Left lung (tissue), 10 donors: ENCODE data around the gene HSPB1. TPM values are rescaled to one million over a fixed set of nuclear protein-coding genes. Genes with fewer than 3 reads are reported as not detected.

Source experiments
- ATAC-seq: fragments of 200-7000 bp; cut with Tn5 transposase; one replicate; pipeline ENCODE4 v1.9.1; 2020; ENCODE audit warnings: moderate library complexity
- DNase-seq, 4 donors: peaks; one replicate each; pipeline ENCODE4 v3.0.0-alpha.2; 2013 to 2020
- H3K27ac ChIP-seq, 2 donors: fragments of 200-600 bp; sonication (generic) in 1 of 2; one replicate each; pipeline versions ENCODE4 v1.5.0 to v1.8.0; 2020 to 2021
- H3K27me3 ChIP-seq, 2 donors: fragments of 200-600 bp; sonication (generic) in 1 of 2; one replicate each; pipeline versions ENCODE4 v1.5.0 to v1.8.0; 2020 to 2021
- H3K36me3 ChIP-seq, 2 donors: fragments of 200-600 bp; sonication (generic) in 1 of 2; one replicate each; pipeline versions ENCODE4 v1.5.0 to v1.8.0; 2020 to 2021
- H3K4me1 ChIP-seq, 2 donors: fragments of 200-600 bp; one replicate each; pipeline ENCODE4 v1.8.0; 2021
- H3K4me3 ChIP-seq, 2 donors: fragments of 200-600 bp; sonication (generic) in 1 of 2; one replicate each; pipeline versions ENCODE4 v1.5.0 to v1.8.0; 2020 to 2021; ENCODE audit warnings: mild to moderate bottlenecking in 1 of 2
- H3K9me3 ChIP-seq, 2 donors: fragments of 200-600 bp; sonication (generic) in 1 of 2; one replicate each; pipeline versions ENCODE4 v1.5.0 to v1.8.0; 2020 to 2021
- CTCF ChIP-seq, 2 donors: fragments of 200-600 bp; sonication (generic) in 1 of 2; IDR thresholded peaks; one replicate each; pipeline versions ENCODE4 v1.5.0 to v1.8.0; 2021; ENCODE audit warnings: antibody characterized with exemption in 2 of 2
- intact Hi-C, 2 donors: fragments of 100-400 bp; cut with DNase I; formaldehyde crosslinking; loops; one replicate each; pipeline versions ENCODE4 v1.11.2 to v1.14.2; 2022
- polyA plus RNA-seq, 6 donors: library from polyadenylated mRNA; unstranded; fragments of 120-200 nt; gene quantifications; one replicate each; pipeline ENCODE4 v1.2.1, GENCODE V29; 2013; ENCODE audit not compliant: insufficient read length in 6 of 6
- total RNA-seq, 2 donors: library from RNA; stranded (reverse); fragmentation: NEBNext Ultra II Directional; extraction: Animal tissue kit (Norgen Biotek cat#: 25700); gene quantifications; one replicate each; pipeline ENCODE4 v1.2.1, GENCODE V29; 2021
- donor health status: DM: no; HTN: yes; CAD: no.
- donor health status: DM: no; HTN: no; CAD: no.

Gene HSPB1
- total and polyA plus RNA-seq, 8 donors: 219 to 951 (median 306) TPM

GRCh38 chr7:76315364-76315763 is 12.9 kb downstream of the HSPB1 start:
- Histone ChIP-seq H3K27ac (no peak overlapping the region), H3K4me3 (no peak overlapping the region), H3K36me3 (no peaks in the 10 kb centered on the region), H3K9me3 (no peaks in the 10 kb centered on the region), H3K4me1 (peaks cover 0 to 18% of the 10 kb centered on the region in 2 donors), H3K27me3 (no peaks in the 10 kb centered on the region)
- DNase-seq: no peak
- ATAC-seq: no peak
- intact Hi-C loops: loop anchor here in 1 of 2 donors (2.0 to 10.0 kb wide), 2 partner anchors 25 to 141 kb away; no protein-coding TSS in a partner anchor
- TF ChIP-seq CTCF (IDR thresholded peaks at IDR 0.05): no peak

GRCh38 chr7:76316984-76317781 is 14.7 kb downstream of the HSPB1 start:
- H3K27ac ChIP-seq: peak overlapping the region; percentile 86 to 91
- H3K4me3 ChIP-seq: peak overlapping the region; percentile 54
- H3K4me1 ChIP-seq: peaks cover 0 to 18% of the 10 kb centered on the region in 2 donors
- peaks cover 0 to under 1% of the 10 kb centered on the region in 2 donors for H3K36me3 ChIP-seq
- H3K9me3 ChIP-seq: no peaks in the 10 kb centered on the region
- DNase-seq (peak in 1 of 4 donors; percentile 51), ATAC-seq (no peak)
- intact Hi-C loops: loop anchor here in 1 of 2 donors (10.0 kb wide), 1 partner anchor 142 kb away; no protein-coding TSS in a partner anchor
- H3K27me3 ChIP-seq: no peaks in the 10 kb centered on the region
- TF ChIP-seq CTCF (IDR thresholded peaks at IDR 0.05): no peak

GRCh38 chr7:76317782-76318487 is 15.5 kb downstream of the HSPB1 start:
- Histone ChIP-seq H3K27me3 (no peaks in the 10 kb centered on the region), H3K27ac (peak overlapping the region; percentile 86 to 91), H3K4me3 (peak overlapping the region; percentile 54), H3K4me1 (peaks cover 0 to 18% of the 10 kb centered on the region in 2 donors), H3K9me3 (no peaks in the 10 kb centered on the region), H3K36me3 (peaks cover 0 to 8% of the 10 kb centered on the region in 2 donors)
- ATAC-seq: peak; percentile 94
- TF ChIP-seq CTCF (IDR thresholded peaks at IDR 0.05): no peak
- DNase-seq: peak; percentile 93 to 99 (median 98)
- intact Hi-C loops: loop anchor here in 1 of 2 donors (10.0 kb wide), 1 partner anchor 143 kb away; no protein-coding TSS in a partner anchor

- TF ChIP-seq CTCF (IDR thresholded peaks at IDR 0.05): peak; percentile 27 to 34
- H3K9me3 ChIP-seq: no peaks in the 10 kb centered on the region
- DNase-seq (peak in 3 of 4 donors; percentile 63 to 76 (median 66)), ATAC-seq (peak; percentile 49)
- no peaks in the 10 kb centered on the region for H3K27me3 ChIP-seq
- peak overlapping the region; percentile 54 for H3K4me3 ChIP-seq
- intact Hi-C loops: loop anchor here in 1 of 2 donors (10.0 kb wide), 1 partner anchor 144 kb away; no protein-coding TSS in a partner anchor
- peak overlapping the region; percentile 86 to 91 for H3K27ac ChIP-seq
- peaks cover 0 to 18% of the 10 kb centered on the region in 2 donors for H3K4me1 ChIP-seq
- peaks cover 0 to 15% of the 10 kb centered on the region in 2 donors for H3K36me3 ChIP-seq
Observed at GRCh38 chr7:76318488-76319353, 16.2 kb downstream of the HSPB1 start.
